Activated T-cell treated with anti-CD3 and anti-CD28 coated beads for 4 hours (primary cell): ENCODE data around the gene TTL.

Experiments
- DNase-seq: peaks from one replicate; pipeline ENCODE4 v3.0.0-alpha.2; 2020

The TTL gene

DNA sequence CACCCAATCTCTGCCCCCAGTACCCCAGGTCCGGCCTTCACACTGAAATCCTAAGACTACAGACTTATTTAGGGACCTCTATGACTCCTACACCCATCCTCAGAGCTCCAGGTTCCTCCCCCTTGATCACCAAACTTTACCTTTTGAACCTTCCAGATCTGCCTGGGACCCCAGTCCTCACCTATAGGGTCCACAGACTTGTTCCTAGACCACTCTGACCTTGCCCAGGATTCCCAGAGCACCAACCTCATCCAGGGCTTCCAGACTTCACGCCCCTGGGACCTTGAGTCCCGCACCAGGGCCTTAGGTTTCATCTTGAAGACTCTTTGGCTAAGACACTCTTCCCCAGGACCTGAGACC, 102.9 kb downstream of the TTL start:
- DNase-seq: no peak

DNA sequence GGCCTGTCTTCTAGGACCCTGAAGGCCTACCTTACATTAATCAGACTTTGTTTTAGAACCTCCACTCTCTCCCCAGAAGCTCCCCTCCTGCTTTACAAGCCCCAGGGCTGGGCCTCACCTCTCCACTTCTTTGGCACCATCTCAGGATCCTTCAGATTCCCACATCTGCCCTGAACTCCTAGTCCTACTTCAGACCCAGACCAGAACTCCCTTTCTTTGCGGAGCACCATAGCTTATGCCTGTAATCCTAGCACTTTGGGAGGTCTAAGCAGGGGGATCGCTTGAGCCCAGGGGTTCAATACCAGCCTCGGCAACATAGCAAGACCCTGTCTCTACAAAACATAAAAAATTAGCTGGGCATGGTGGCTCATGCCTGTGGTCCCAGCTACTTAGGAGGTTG, 103.4 kb downstream of the TTL start:
- DNase-seq: no peak

GRCh38 chr2:112585873-112586464, 104.0 kb downstream of the TTL start:
- DNase-seq: no peak

DNA sequence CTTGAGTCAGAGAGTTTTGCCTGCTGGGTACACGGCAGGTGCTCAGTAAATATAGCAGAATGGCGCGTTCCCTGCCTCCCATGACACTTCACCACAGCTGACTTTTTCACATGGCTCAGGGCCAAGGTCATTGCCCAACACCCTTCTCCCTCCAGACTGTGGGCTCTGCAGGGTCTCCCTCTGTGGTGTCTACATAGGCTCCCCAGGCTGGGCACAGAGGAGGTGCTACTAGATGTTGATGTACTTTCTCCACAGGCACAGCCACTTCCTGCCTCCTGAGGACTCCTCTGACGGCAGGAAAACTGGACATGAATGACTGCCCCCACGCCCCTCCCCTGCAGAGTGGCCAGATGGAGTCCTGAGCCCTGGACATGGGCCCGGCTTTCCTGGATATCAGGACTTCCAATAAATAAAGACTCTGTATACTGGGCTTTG, 106.7 kb downstream of the TTL start:
- no peak for DNase-seq
